Measurements from ENCODE around the gene NPIPB6. TPM values are rescaled to one million over a fixed set of nuclear protein-coding genes. Genes with fewer than 3 reads are reported as not detected.

The NPIPB6 gene
- total RNA-seq, 1 experiment from 2014 or later, result 0.07 TPM

- no peak for DNase-seq (ENCODE audit: low read depth)
Measured at GRCh38 chr16:28324235-28324886, 38.9 kb downstream of the NPIPB6 start.

- no peak for DNase-seq (ENCODE audit: low read depth)
Measured at GRCh38 chr16:28321700-28322411, 41.5 kb downstream of the NPIPB6 start.

GRCh38 chr16:28320741-28321140 is 42.6 kb downstream of the NPIPB6 start:
- DNase-seq (ENCODE audit: low read depth), result no peak

- no peak for DNase-seq (ENCODE audit: low read depth)
Measured at GRCh38 chr16:28320023-28320561, 43.2 kb downstream of the NPIPB6 start.

DNA sequence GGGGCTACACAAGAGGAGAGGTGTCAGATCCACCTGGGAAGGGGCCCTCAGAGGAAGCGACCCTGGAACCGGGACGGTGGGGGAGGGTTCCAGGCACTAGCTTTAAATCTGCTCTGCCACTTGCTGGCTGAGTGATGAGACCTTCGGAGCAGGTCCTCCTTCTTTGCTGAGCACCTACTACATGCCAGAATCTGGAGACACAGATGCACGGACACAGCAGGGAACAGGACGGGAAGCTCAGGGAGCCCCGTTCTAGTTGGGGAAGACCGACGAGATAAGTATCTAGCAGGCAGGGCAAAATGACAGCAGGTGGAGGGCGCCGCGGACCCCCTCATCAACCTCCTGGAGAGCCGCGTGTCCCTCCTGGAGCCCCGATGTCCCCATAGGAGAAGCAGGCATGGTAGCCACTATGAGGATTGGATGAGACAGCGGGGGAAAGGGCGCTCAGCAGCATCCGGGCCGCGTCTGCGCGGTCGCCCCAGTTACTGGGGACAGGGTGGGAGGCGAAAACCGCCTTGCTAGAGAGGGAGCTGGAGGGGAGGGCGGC is 43.8 kb downstream of the NPIPB6 start:
- DNase-seq (ENCODE audit: low read depth), result no peak

- no peak for DNase-seq (ENCODE audit: low read depth)
Measured at GRCh38 chr16:28318042-28318744, 45.1 kb downstream of the NPIPB6 start.

- peak; percentile 46 for DNase-seq (ENCODE audit: low read depth)
Measured at GRCh38 chr16:28317040-28317880, 46.0 kb downstream of the NPIPB6 start.

DNA sequence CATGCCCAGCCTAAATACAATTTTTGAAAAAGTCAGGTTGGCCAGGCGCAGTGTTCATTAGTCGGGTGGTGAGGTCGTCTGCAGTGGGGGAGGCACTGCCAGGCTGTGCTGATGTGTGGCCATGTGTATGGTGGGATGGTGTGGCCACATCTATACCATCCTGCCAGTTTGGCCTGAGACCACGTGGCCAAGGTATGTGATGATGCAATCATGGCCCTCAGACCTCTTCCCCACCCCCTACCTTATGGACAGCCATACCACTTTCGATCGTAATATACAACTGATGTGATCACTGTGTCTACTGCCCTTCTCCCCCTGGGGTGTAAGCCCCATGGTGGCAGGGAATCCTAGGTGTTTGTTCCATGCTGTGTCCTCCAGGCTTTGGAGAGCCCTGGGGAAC is 47.3 kb downstream of the NPIPB6 start:
- DNase-seq (ENCODE audit: low read depth), result no peak

DNA sequence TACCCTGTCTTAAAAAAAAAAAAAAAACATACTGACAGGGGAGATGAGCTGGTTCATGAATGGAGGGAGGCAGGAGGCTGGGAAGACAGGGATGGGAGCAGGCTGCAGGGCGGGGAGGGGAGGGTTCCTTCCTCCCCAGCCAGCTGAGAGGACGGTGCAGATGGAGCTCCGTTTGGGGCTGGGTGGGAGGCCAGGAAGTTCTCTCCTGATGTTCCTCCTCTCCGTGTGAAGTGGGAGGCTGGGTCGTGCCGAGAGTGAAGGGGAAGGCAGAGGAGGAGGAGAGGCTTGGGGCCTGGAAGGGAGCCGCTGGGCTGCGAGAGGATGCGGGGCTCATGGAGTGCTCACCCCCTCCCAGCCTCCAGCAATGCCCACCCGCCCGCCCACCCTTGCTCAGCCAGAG is 49.7 kb downstream of the NPIPB6 start:
- DNase-seq (ENCODE audit: low read depth), result no peak

DNA sequence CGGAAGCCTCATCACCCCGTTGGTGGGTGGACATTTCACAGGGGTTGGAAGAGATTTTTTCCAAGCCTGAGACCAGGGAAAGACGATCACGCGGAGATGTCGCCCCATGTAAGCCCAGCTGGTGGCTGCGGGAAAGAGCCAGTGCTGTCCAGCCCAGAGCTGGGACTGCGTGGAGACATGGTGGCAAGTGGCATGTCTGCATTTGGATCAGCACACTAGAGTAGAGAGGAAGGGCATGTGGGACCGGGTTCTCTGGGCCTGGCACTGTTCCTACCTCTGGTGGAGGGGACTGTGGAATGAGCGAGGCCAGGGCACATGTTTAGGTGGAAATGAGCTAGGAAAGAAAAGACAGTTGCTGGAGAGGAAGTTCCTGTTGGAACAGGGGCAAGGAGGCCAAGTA is 51.0 kb downstream of the NPIPB6 start:
- no peak for DNase-seq (ENCODE audit: low read depth)

- DNase-seq (ENCODE audit: low read depth), result no peak
Measured at GRCh38 chr16:28311913-28312312, 51.4 kb downstream of the NPIPB6 start.

DNA sequence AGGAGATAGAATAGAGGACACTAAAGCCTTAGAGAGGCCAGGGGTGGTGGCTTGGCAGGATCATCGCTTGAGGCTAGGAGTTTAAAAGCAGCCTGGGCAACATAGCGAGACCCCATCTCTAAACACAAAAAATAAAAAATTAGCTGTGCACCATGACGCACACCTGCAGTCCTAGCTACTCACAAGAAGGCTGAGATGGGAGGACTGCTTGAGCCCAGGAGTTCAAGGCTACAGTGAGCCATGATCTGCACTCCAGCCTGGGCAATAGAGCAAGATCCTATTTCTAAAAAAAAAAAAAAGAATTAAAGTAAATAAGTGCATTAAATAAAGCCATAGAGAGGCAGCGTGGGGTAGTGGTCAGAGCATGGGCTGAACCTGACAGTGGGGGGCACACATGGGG is 51.9 kb downstream of the NPIPB6 start:
- no peak for DNase-seq (ENCODE audit: low read depth)

DNA sequence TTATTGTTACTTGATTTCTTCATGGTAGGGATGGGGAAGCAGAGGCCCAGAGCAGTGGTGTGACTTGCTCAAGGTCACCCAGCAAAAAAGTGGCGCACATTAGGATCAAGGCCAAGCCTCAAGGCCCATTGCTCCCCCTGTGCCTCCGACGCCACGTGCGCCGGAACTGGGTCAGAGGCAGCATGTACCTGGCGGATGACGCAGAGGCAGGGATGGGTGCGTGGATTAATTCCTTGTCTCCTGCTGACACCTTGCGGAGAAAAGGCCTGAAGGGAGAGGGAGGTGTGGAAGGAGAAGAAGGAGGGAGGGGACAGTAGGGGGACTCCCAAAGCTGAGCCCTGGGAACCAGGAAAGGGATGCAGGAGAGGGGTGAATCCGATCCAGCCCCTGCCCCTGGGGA is 52.5 kb downstream of the NPIPB6 start:
- DNase-seq (ENCODE audit: low read depth), result no peak

DNA sequence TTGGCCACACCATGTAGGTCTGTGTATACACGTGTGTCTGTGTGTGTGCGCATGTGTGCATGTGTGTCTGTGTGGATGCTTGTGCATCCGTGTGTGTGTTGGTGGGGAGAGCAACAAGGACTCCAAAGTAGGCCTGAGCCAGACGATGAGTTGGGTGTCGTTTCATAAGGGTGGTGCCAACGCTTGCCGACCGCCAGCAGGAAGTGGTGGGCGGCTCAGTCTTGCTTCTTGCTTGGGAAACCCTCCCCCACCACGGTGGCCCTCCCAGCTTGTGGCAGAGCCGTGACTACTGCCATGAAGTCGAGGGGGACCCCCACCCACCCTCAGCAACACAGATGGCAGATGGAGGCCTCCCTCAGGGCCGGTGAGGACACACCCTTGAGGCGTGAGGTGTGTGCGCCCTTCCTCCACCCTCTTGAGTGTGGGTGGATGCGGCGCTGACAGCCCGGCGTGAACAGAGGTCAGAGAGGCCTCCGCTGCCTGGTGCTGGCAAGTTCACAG is 53.4 kb downstream of the NPIPB6 start:
- DNase-seq (ENCODE audit: low read depth), result no peak

GRCh38 chr16:28308794-28309584 is 54.3 kb downstream of the NPIPB6 start:
- no peak for DNase-seq (ENCODE audit: low read depth)

- DNase-seq (ENCODE audit: low read depth), result no peak
Measured at GRCh38 chr16:28307936-28308335, 55.4 kb downstream of the NPIPB6 start.

GRCh38 chr16:28304214-28304613 is 59.1 kb downstream of the NPIPB6 start:
- peak; percentile 41 for DNase-seq (ENCODE audit: low read depth)

- DNase-seq (ENCODE audit: low read depth), result no peak
Measured at GRCh38 chr16:28303132-28303531, 60.2 kb downstream of the NPIPB6 start.

DNA sequence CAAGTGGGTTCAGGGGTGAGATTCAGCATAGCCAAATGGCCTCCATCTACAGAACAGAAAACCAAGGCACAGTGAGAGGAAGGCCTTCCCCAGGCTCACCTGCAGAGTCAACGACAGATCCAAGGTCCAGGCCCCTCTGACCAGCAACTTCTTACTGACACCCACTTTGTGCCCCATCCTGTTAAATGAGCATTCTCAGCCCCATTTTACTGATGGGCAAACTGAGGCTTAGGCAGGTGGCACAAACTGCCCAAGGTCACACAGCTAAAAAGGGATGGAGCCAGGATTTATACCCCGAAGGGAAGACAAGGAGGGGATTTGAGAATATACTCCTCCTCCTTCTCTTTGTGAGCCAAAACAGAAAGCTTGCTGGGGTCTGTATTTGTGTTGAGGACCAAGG is 61.7 kb downstream of the NPIPB6 start:
- no peak for DNase-seq (ENCODE audit: low read depth)

DNA sequence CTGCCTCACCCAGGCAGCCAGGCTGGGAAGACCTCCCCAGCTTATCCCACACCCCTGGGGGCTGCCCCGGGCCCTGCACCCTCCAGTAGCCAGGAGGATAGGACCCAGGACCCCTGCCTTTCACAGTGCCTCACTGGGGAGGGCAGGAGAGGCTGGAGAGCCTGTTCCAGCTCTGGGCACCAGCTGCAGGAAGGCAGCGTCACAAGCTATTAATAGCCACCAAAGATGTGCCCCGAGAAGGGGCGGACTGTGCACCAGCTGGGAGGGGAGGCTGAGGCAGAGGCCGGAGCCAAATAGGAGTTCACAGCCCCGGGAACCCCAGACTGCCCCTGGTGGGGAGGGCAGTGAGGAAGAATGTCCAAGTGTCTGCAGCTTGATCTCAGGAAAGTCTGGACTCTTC is 62.2 kb downstream of the NPIPB6 start:
- no peak for DNase-seq (ENCODE audit: low read depth)

Measured in M059J (cell line).